ENCODE data around the gene NELFCD. TPM values are rescaled to one million over a fixed set of nuclear protein-coding genes. Genes with fewer than 3 reads are reported as not detected.
A peak's percentile ranks its signal among the peaks of the same experiment; 100 is the strongest.

NELFCD gene
- total RNA-seq, 6 experiments from 2014 or later = 31.1 to 41.4 (median 36.5) TPM

GRCh38 chr20:59032023-59032712 lies 51.1 kb downstream of the NELFCD start, which contains the start of gene ATP5F1E:
TSS of gene ATP5F1E (minus strand) at chr20:59032335. CDS start at chr20:59032251, 84 bp downstream.
- intact Hi-C loops (cut with DNase I) = no loop called here
- WGBS (ENCODE audit: insufficient coverage, low coverage, low lambda C conversion rate, missing lambda C conversion rate) = under 1% methylated on average over 33 of the region's 86 CpGs
- peaks cover 8 to 59% (median 32%) of the 10 kb centered on the region in 4 donors for H3K36me3 ChIP-seq

GRCh38 chr20:59032713-59033059 lies 51.6 kb downstream of the NELFCD start:
- DNase-seq (no peak), ATAC-seq (peak in 3 of 4 donors; percentile 2 to 8 (median 5))
- H3K9me3 ChIP-seq = no peaks in the 10 kb centered on the region
- peaks cover 0 to 33% (median 14%) of the 10 kb centered on the region in 4 donors for H3K4me1 ChIP-seq
- peak overlapping the region in 2 of 3 donors; percentile 78 to 80 for H3K27ac ChIP-seq
- intact Hi-C loops (cut with DNase I) = no loop called here
- peaks cover 11 to 59% (median 37%) of the 10 kb centered on the region in 4 donors for H3K36me3 ChIP-seq
- WGBS (ENCODE audit: insufficient coverage, low coverage, low lambda C conversion rate, missing lambda C conversion rate) = 0% methylated on average over 11 of the region's 13 CpGs
- H3K4me3 ChIP-seq = peak overlapping the region; percentile 57 to 95 (median 93)
- peak in 1 of 4 donors; percentile 21 for TF ChIP-seq CTCF (IDR thresholded peaks at IDR 0.05)
- TF ChIP-seq POLR2A (IDR thresholded peaks at IDR 0.05) = no peak
- no peaks in the 10 kb centered on the region for H3K27me3 ChIP-seq

More at GRCh38 chr20:59032023-59032712, 51.1 kb downstream of the NELFCD start, which contains the start of gene ATP5F1E:
- Histone ChIP-seq H3K4me3 (peak within 1 kb of the TSS; percentile 57 to 95 (median 93)), H3K27ac (peak within 1 kb of the TSS; percentile 78 to 81 (median 80)), H3K4me1 (peaks cover 0 to 33% (median 14%) of the 10 kb centered on the region in 4 donors), H3K27me3 (no peaks in the 10 kb centered on the region), H3K9me3 (no peaks in the 10 kb centered on the region)
- ATAC-seq = peak; percentile 99 to 100 (median 100)
- TF ChIP-seq POLR2A (IDR thresholded peaks at IDR 0.05) (peak; percentile 91), CTCF (IDR thresholded peaks at IDR 0.05) (no peak)
- peak; percentile 97 for DNase-seq

GRCh38 chr20:59033093-59033492 lies 52.0 kb downstream of the NELFCD start:
- H3K27me3 ChIP-seq = no peaks in the 10 kb centered on the region
- H3K27ac ChIP-seq = peak overlapping the region in 1 of 3 donors; percentile 80
- peak overlapping the region in 2 of 3 donors; percentile 93 to 95 for H3K4me3 ChIP-seq
- no peak for ATAC-seq
- no peaks in the 10 kb centered on the region for H3K9me3 ChIP-seq
- H3K4me1 ChIP-seq = peaks cover 0 to 33% (median 14%) of the 10 kb centered on the region in 4 donors
- 94% methylated on average over 1 of the region's 1 CpG for WGBS (ENCODE audit: insufficient coverage, low coverage, low lambda C conversion rate, missing lambda C conversion rate)
- no peak for DNase-seq
- intact Hi-C loops (cut with DNase I) = no loop called here
- no peak for TF ChIP-seq CTCF (IDR thresholded peaks at IDR 0.05)
- no peak for TF ChIP-seq POLR2A (IDR thresholded peaks at IDR 0.05)
- peaks cover 15 to 59% (median 38%) of the 10 kb centered on the region in 4 donors for H3K36me3 ChIP-seq

GRCh38 chr20:59033616-59034165 lies 52.6 kb downstream of the NELFCD start:
- Histone ChIP-seq H3K4me1 (peaks cover 0 to 33% (median 14%) of the 10 kb centered on the region in 4 donors), H3K27ac (no peak overlapping the region), H3K9me3 (no peaks in the 10 kb centered on the region), H3K36me3 (peaks cover 15 to 58% (median 35%) of the 10 kb centered on the region in 4 donors), H3K27me3 (no peaks in the 10 kb centered on the region), H3K4me3 (no peak overlapping the region)
- TF ChIP-seq POLR2A (IDR thresholded peaks at IDR 0.05) (no peak), CTCF (IDR thresholded peaks at IDR 0.05) (no peak)
- WGBS (ENCODE audit: insufficient coverage, low coverage, low lambda C conversion rate, missing lambda C conversion rate) = no CpG with 5 or more reads among the region's 2 CpGs
- ATAC-seq = no peak
- no peak for DNase-seq
- intact Hi-C loops (cut with DNase I) = no loop called here
